GM12874 (cell line): Measurements from ENCODE around the gene ATAD1.
A peak's percentile ranks its signal among the peaks of the same experiment; 100 is the strongest.

Source experiments
- TF ChIP-seq, protein P1 (sequence below): IDR thresholded peaks from 2 replicates; pipeline ENCODE4 v1.5.1; 2011; ENCODE audit warnings: low read depth, mild to moderate bottlenecking, control low read depth, low read length, moderate library complexity; ENCODE audit not compliant: insufficient read depth

ATAD1 gene

DNA sequence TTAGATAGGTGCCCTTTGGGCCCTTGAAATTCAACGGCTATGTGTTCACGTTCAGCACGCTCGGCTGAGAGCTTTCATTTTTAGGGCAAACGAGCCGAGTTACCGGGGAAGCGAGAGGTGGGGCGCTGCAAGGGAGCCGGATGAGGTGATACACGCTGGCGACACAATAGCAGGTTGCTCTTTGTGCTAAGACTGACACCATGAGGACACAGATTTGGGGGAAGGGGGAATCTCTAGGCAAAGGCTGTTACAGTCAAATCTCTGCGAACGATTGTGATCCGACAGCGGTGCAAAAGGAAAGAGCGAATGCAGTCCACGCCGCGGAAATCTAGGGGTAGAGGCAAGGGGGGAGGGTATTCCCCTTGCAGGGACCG is 44.6 kb upstream of the ATAD1 start:
- TF ChIP-seq, protein P1, sequence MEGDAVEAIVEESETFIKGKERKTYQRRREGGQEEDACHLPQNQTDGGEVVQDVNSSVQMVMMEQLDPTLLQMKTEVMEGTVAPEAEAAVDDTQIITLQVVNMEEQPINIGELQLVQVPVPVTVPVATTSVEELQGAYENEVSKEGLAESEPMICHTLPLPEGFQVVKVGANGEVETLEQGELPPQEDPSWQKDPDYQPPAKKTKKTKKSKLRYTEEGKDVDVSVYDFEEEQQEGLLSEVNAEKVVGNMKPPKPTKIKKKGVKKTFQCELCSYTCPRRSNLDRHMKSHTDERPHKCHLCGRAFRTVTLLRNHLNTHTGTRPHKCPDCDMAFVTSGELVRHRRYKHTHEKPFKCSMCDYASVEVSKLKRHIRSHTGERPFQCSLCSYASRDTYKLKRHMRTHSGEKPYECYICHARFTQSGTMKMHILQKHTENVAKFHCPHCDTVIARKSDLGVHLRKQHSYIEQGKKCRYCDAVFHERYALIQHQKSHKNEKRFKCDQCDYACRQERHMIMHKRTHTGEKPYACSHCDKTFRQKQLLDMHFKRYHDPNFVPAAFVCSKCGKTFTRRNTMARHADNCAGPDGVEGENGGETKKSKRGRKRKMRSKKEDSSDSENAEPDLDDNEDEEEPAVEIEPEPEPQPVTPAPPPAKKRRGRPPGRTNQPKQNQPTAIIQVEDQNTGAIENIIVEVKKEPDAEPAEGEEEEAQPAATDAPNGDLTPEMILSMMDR: no peak

DNA sequence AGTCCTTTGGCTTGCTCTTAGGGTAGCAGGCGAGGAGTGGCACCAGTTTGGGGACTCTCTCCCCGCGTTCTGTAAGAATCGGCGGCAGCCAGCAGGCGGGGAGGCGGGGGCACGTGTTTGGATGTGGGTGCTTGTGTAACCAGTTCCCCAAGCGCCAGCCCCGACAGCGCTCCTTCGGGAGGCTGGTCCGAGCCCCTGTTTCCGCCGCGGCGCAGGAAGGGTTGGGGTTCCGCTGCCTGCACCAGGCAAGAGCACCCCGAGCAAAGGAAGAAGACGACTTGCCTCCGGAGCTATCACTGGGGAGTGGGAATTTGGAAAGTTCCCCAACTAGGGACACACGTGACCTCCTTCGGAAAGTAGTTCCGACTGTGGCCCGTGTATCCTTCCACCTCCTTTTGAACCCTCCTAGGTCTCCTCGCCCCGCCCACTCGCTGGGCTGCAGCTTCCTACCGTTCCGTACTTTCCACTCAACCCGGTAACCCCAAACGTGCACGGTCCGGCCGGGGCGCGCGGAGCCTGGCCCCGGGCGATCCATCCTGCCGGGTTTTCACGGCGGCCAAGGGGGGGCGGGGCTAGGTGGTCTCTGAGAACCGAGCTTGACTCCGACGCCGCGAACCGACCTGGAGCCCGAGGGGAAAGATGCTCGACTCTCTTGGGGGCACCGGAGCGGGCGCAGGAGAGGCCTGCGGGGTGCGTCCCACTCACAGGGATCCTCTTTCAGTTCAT is 44.1 kb upstream of the ATAD1 start:
- TF ChIP-seq, protein P1: no peak

DNA sequence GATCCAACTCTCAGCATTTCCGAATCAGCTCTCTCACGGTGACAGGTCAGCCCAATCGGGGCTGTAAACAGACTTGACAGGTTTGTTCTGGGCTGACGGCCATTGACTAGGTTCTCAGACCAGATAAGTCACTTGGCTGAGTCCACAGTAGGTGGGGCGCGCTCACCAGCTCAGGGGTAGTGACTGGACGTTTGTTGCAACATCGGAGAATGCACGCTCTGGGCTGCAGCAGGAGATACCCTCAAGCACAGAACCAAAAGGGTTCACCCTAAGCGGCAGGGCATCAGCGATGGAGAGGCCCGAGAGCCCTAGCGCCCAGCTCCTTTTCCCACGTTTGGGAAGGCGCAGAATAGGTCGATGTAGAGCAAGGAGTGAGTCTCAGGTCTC is 43.5 kb upstream of the ATAD1 start:
- TF ChIP-seq, protein P1: no peak

DNA sequence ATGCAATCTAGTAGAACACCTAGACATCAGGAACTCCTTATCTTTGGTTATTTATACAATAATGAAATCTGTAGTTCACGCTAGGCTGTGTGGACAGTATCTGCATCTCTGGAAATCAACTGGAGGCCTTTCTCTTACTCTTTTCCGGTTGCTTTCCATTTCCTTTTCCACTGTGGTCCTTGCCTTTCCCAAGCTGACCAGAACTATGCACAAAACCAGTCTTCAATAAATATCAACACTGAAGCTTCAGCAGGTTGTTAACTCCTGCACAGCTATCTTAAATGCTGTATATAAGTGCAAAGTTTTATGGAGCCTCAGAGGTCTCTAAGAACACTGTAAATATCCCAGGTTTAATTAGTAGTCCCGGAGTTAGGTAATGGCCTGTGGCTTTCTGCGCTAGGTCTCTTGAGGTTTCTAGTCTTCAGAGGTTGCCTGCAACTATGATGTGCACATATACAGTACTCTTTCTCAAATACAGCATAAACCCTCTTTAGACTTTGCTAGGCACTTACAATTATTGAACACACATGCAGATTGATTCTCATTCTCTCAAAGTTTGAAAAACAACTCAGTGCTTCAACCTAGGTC is 42.9 kb upstream of the ATAD1 start:
- TF ChIP-seq, protein P1: no peak

DNA sequence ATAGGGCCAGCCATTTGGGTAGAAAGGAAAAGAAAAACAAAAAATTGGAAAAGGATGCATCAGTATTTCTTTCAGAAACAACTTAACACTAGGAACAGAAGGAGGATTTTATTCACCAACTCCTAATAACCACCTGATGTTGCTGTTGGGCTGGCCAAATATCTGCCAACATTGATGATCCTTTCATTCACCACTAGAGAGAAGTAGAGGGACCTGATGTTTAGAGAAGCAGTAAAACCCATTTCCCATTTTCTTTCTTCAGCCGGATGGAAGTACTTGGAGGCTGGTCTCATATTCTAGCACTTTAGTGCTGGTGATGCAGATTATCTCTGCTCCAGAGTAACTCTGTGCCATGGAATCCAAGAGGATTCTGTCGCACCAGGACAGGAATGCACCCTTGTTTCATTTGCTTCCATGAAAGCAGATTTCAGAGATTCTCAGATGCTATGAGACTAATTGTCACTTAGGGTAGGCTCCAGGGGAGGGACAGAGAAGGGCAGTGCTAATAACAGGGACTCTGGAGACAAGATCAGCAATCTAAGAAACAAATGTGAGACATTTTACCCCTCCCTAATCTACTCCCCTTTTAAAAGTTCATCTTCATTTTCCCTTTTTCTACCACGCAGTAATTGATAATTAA is 42.2 kb upstream of the ATAD1 start:
- TF ChIP-seq, protein P1: peak; percentile 53

DNA sequence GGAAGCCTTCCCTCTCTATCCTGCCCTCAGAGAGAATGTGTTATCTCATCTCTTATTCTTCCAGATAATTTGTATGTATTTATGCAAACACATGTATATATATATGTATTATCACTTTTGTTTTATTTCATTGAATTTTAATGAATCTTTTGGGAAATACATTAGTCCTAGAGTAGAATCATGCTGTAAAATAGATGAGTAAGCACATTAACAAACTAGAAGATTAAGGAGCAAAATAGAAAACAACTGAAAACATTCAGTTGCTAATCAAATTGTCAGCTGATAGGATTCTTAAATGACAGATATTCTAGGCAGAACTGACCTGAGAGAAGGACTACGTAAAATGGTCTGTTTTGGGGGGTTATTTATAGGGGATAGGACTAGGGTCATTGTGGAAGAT is 34.1 kb upstream of the ATAD1 start:
- TF ChIP-seq, protein P1: no peak

DNA sequence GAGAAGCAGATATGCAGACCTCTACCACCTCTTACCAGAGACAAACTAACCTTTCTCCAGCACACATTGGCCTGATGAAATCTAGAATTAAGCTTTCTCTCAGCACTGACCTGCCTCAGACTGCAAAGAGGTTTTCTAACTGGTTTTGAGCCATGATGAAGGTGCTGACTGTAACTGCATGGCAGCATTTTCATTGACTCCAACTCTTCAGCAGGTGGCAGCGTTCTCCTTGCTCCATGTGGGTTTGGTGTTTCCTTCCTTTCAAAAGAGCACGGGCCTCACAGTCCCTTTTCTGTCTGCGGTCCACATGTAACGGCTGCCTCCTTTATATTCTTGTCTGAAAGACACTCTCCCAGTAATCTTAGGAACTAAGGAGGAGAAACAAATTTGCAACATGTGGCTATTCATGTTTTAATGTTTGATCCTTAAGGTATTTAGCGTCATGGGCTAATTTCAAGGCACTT is 32.7 kb upstream of the ATAD1 start:
- TF ChIP-seq, protein P1: peak; percentile 40; the same call in 1 of the 2 replicates
